OCI-LY1 (cell line): ENCODE measurements around the gene GTF2I.

Experiments used
- CTCF ChIP-seq: fragments of 200-600 bp; sonication (generic), shearing (Covaris generic); IDR thresholded peaks from 2 replicates; pipeline ENCODE4 v1.5.1; 2017; ENCODE audit warnings: mild to moderate bottlenecking, antibody characterized with exemption, low read length, moderate library complexity, mixed read lengths
- EZH2 ChIP-seq: fragments of 200-600 bp; sonication (generic), shearing (Covaris generic); IDR thresholded peaks from 2 replicates; pipeline ENCODE4 v1.8.0; 2017; ENCODE audit warnings: borderline replicate concordance, mixed run types, mild to moderate bottlenecking, antibody characterized with exemption, low read length, moderate library complexity, mixed read lengths

- TF ChIP-seq CTCF = no peak
- TF ChIP-seq EZH2 = no peak
These were observed 16.6 kb downstream of the GTF2I start for GRCh38 chr7:74674166-74674565.
